Endothelial cell of umbilical vein (primary cell): ENCODE results near the gene ABCC10. TPM values are rescaled to one million over a fixed set of nuclear protein-coding genes. Genes with fewer than 3 reads are reported as not detected.

ENCODE experiments used
- BruUV-seq: library from RNA; stranded (reverse); fragments of 400-500 nt; replicated peaks from 2 replicates; lab custom pipeline; 2021; lab: Mats Ljungman, UMichigan
- CTCF ChIA-PET: fragments of 300-600, 350-600 bp; sonication (Branson Sonifier 250); formaldehyde crosslinking; loops from one replicate; lab custom pipeline; 2021; ENCODE audit warnings: antibody characterized with exemption, inconsistent platforms; lab: Charles Lee
- POLR2A ChIA-PET: fragments of 300-600, 350-600 bp; sonication (Branson Sonifier 250); formaldehyde crosslinking; loops from one replicate; lab custom pipeline; 2021; ENCODE audit warnings: antibody characterized with exemption, inconsistent platforms; lab: Charles Lee
- DNase-seq: peaks from one replicate; pipeline ENCODE4 v3.0.0-alpha.2; 2011; ENCODE audit warnings: low read depth, low spot score
- FAIRE-seq: peaks from 2 replicates; lab custom pipeline; 2011; peaks lifted over from hg19 to GRCh38; lab: Jason Lieb, UNC
- H2AFZ ChIP-seq: 2 replicates; pipeline ENCODE4 v1.6.0; 2012; ENCODE audit warnings: low read depth, low read length, control low read depth, inconsistent platforms
- H3K27ac ChIP-seq: 2 replicates; pipeline ENCODE4 v1.5.1; 2011; ENCODE audit warnings: low read depth, mild to moderate bottlenecking, control low read depth, low read length, moderate library complexity; ENCODE audit not compliant: insufficient read depth
- H3K27me3 ChIP-seq, 2 experiments: 2 replicates each; pipeline versions ENCODE4 v1.6.0 to v1.6.1; 2011; ENCODE audit warnings: low read length in 2 of 2, mixed read lengths in 1 of 2; ENCODE audit not compliant: control insufficient read depth in 2 of 2, insufficient read depth in 2 of 2
- H3K36me3 ChIP-seq, 2 experiments: 2 replicates in 1 of 2; 3 replicates in 1 of 2; pipeline ENCODE4 v1.5.1; 2011; ENCODE audit warnings: low read length in 2 of 2, mild to moderate bottlenecking in 1 of 2, moderate library complexity in 1 of 2; ENCODE audit not compliant: control insufficient read depth in 2 of 2, insufficient read depth in 2 of 2; ENCODE audit errors: extremely low read depth in 1 of 2
- H3K4me1 ChIP-seq: 3 replicates; pipeline ENCODE4 v1.5.1; 2011; ENCODE audit warnings: mild to moderate bottlenecking, low read length; ENCODE audit not compliant: control insufficient read depth, insufficient read depth; ENCODE audit errors: extremely low read depth
- H3K4me2 ChIP-seq: 2 replicates; pipeline ENCODE4 v1.6.1; 2011; ENCODE audit warnings: low read length, control low read depth, mixed read lengths; ENCODE audit not compliant: insufficient read depth
- H3K4me3 ChIP-seq, 3 experiments: fragments of 200-600 bp in 1 of 3; sonication (generic), shearing (Covaris generic) in 1 of 3; replicated peaks in 1 of 3; 2 replicates each; pipeline ENCODE4 v1.5.1; 2011 to 2016; ENCODE audit warnings: control low read depth in 3 of 3, low read length in 3 of 3, mild to moderate bottlenecking in 2 of 3, inconsistent platforms in 1 of 3, low read depth in 1 of 3, moderate library complexity in 1 of 3; ENCODE audit not compliant: insufficient read depth in 1 of 3
- H3K79me2 ChIP-seq: 2 replicates; pipeline ENCODE4 v1.6.0; 2012; ENCODE audit warnings: low read length, inconsistent platforms; ENCODE audit not compliant: control insufficient read depth, insufficient read depth
- H3K9ac ChIP-seq: replicated peaks from 2 replicates; pipeline ENCODE3; 2011; ENCODE audit warnings: low read length, control low read depth; ENCODE audit not compliant: insufficient read depth; ENCODE audit errors: extremely low read depth
- H3K9me1 ChIP-seq: replicated peaks from 3 replicates; pipeline ENCODE4 v1.6.0; 2011; ENCODE audit warnings: mild to moderate bottlenecking, low read length; ENCODE audit not compliant: control insufficient read depth, insufficient read depth; ENCODE audit errors: extremely low read depth
- H3K9me3 ChIP-seq: replicated peaks from 2 replicates; pipeline ENCODE4 v1.5.1; 2012; ENCODE audit warnings: low read length, inconsistent platforms; ENCODE audit not compliant: control insufficient read depth, insufficient read depth
- H4K20me1 ChIP-seq: replicated peaks from 2 replicates; pipeline ENCODE3; 2011; ENCODE audit warnings: mild to moderate bottlenecking, low read length; ENCODE audit not compliant: control insufficient read depth, insufficient read depth; ENCODE audit errors: extremely low read depth
- CTCF ChIP-seq, 2 donors: IDR thresholded peaks; 1 replicate in 1 of 2; 2 replicates in 1 of 2; pipeline ENCODE4 v1.5.1; 2011; ENCODE audit warnings: low read length in 2 of 2, mild to moderate bottlenecking in 2 of 2, moderate library complexity in 2 of 2, control low read depth in 1 of 2, inconsistent platforms in 1 of 2, low read depth in 1 of 2; ENCODE audit not compliant: insufficient read depth in 1 of 2; ENCODE audit errors: extremely low read depth in 1 of 2
- EZH2 ChIP-seq: IDR thresholded peaks from 2 replicates; pipeline ENCODE4 v1.6.1; 2012; ENCODE audit warnings: borderline replicate concordance, low read depth, mild to moderate bottlenecking, moderate library complexity, low read length, inconsistent platforms; ENCODE audit not compliant: severe bottlenecking
- FOS ChIP-seq: IDR thresholded peaks from 2 replicates; pipeline ENCODE4 v1.6.1; 2011; ENCODE audit warnings: mild to moderate bottlenecking, low read length, moderate library complexity, borderline replicate concordance; ENCODE audit not compliant: insufficient read depth
- GATA2 ChIP-seq: IDR thresholded peaks from 2 replicates; pipeline ENCODE4 v1.7.0; 2011; ENCODE audit warnings: low read depth, mild to moderate bottlenecking, moderate library complexity, mixed read lengths, low read length; ENCODE audit not compliant: insufficient read length, insufficient read depth
- JUN ChIP-seq: IDR thresholded peaks from 2 replicates; pipeline ENCODE4 v1.6.1; 2011; ENCODE audit warnings: borderline replicate concordance, low read depth; ENCODE audit not compliant: insufficient read length, insufficient read depth
- MAX ChIP-seq: IDR thresholded peaks from 2 replicates; pipeline ENCODE4 v1.6.1; 2011; ENCODE audit not compliant: insufficient read depth, insufficient read length
- MYC ChIP-seq: IDR thresholded peaks from one replicate; pipeline ENCODE4 v1.6.1; 2011; ENCODE audit warnings: mild to moderate bottlenecking, low read depth, low read length
- POLR2A ChIP-seq: IDR thresholded peaks from 2 replicates; pipeline ENCODE4 v1.6.1; 2012; ENCODE audit warnings: low read depth, mild to moderate bottlenecking, control low read depth, low read length
- POLR2AphosphoS5 ChIP-seq: IDR thresholded peaks from 2 replicates; pipeline ENCODE4 v1.6.1; 2012; ENCODE audit warnings: low read depth, mild to moderate bottlenecking, control low read depth, low read length, moderate library complexity; ENCODE audit not compliant: insufficient read depth
- dilution Hi-C: fragments of 300-500 bp; cut with MboI; formaldehyde crosslinking; loops from one replicate; pipeline ENCODE4 v1.15.0; 2019; ENCODE audit warnings: low sequenced_read_pairs; ENCODE audit not compliant: extremely low pct_ligation_motif_present
- intact Hi-C: fragments of 100-400 bp; cut with micrococcal nuclease; formaldehyde crosslinking; loops from one replicate; pipeline ENCODE4 v1.10.0; 2022
- polyA plus RNA-seq, 4 experiments: library from polyadenylated mRNA; depleted of rRNA in 3 of 4; stranded (reverse) in 3 of 4; unstranded in 1 of 4; fragments of >200 nt; gene quantifications; 2 replicates each; pipeline versions ENCODE4 v1.2.1 to v1.2.3, GENCODE V29; 2011 to 2012; ENCODE audit warnings: missing spikeins in 1 of 4
- total RNA-seq: library from RNA; stranded (reverse); gene quantifications from 2 replicates; pipeline ENCODE4 v1.2.3, GENCODE V29; 2021

Gene ABCC10
- total and polyA plus RNA-seq, 2 donors (not counting 3 experiments of a cell fraction or from before 2014, with no cell fraction given) = 29.2 to 37.9 TPM

GRCh38 chr6:43453831-43454230 is 26.5 kb downstream of the ABCC10 start:
- BruUV-seq = no TSS peak
- ChIA-PET CTCF (interaction anchor here (1.0 to 21.3 kb wide), 4 partner anchors 17 to 625 kb away, joined by 3 to 289 read pairs (median 4); partner anchors contain the start of genes LRRC73 and YIPF3), POLR2A (no interaction called here)
- no peak for TF ChIP-seq MYC
- no peak for TF ChIP-seq FOS
- no peak for TF ChIP-seq GATA2
- no peak for TF ChIP-seq JUN
- no peak for TF ChIP-seq POLR2A
- no peak for TF ChIP-seq POLR2AphosphoS5
- no peak for TF ChIP-seq EZH2
- TF ChIP-seq CTCF (IDR thresholded peaks at IDR 0.05; ENCODE audit: extremely low read depth in 1 of 2, insufficient read depth in 1 of 2, low read depth in 1 of 2, low read length in 2 of 2) = no peak
- no peak for TF ChIP-seq MAX
- Histone ChIP-seq H3K4me1 (peaks cover 9% of the 10 kb centered on the region), H3K9me1 (no peaks in the 10 kb centered on the region), H3K79me2 (no peaks in the 10 kb centered on the region), H3K9me3 (no peaks in the 10 kb centered on the region), H3K27ac (no peak overlapping the region), H3K27me3 (peaks cover 6 to 17% of the 10 kb centered on the region in 2 experiments), H4K20me1 (no peaks in the 10 kb centered on the region), H3K36me3 (peaks cover 0 to 16% of the 10 kb centered on the region in 2 experiments), H3K4me3 (no peak overlapping the region), H3K4me2 (no peak overlapping the region), H2AFZ (no peak overlapping the region), H3K9ac (no peak overlapping the region)
- dilution Hi-C loops = no loop called here
- no peak for DNase-seq
- intact Hi-C loops = loop anchor here (1.0 to 2.0 kb wide), 3 partner anchors 23 to 52 kb away; partner anchors contain the start of gene TJAP1
- no peak for FAIRE-seq
